ENCODE results near the gene ARHGEF2.

The ARHGEF2 gene

GRCh38 chr1:156004843-156005584 lies 26.7 kb upstream of the ARHGEF2 start:
- DNase-seq (ENCODE audit: low read depth): no peak
- H3K4me3 ChIP-seq (ENCODE audit: low read depth, low read length): no peak overlapping the region
- TF ChIP-seq CTCF (IDR thresholded peaks at IDR 0.05; ENCODE audit: low read depth, low read length, missing control alignments): no peak

- DNase-seq (ENCODE audit: low read depth): no peak
- no peak for TF ChIP-seq CTCF (IDR thresholded peaks at IDR 0.05; ENCODE audit: low read depth, low read length, missing control alignments)
- no peak overlapping the region for H3K4me3 ChIP-seq (ENCODE audit: low read depth, low read length)
These were observed 25.5 kb upstream of the ARHGEF2 start for GRCh38 chr1:156003923-156004188.

GRCh38 chr1:156002188-156002911 lies 24.0 kb upstream of the ARHGEF2 start:
- TF ChIP-seq CTCF (IDR thresholded peaks at IDR 0.05; ENCODE audit: low read depth, low read length, missing control alignments): no peak
- H3K4me3 ChIP-seq (ENCODE audit: low read depth, low read length): no peak overlapping the region
- DNase-seq (ENCODE audit: low read depth): no peak

- no peak for DNase-seq (ENCODE audit: low read depth)
- no peak for TF ChIP-seq CTCF (IDR thresholded peaks at IDR 0.05; ENCODE audit: low read depth, low read length, missing control alignments)
- H3K4me3 ChIP-seq (ENCODE audit: low read depth, low read length): no peak overlapping the region
These were observed 23.4 kb upstream of the ARHGEF2 start for GRCh38 chr1:156001662-156002171.

- no peak overlapping the region for H3K4me3 ChIP-seq (ENCODE audit: low read depth, low read length)
- TF ChIP-seq CTCF (IDR thresholded peaks at IDR 0.05; ENCODE audit: low read depth, low read length, missing control alignments): no peak
These were observed 22.8 kb upstream of the ARHGEF2 start for GRCh38 chr1:156001021-156001661.

GRCh38 chr1:155999964-156000363 lies 21.6 kb upstream of the ARHGEF2 start:
- TF ChIP-seq CTCF (IDR thresholded peaks at IDR 0.05; ENCODE audit: low read depth, low read length, missing control alignments): no peak
- no peak for DNase-seq (ENCODE audit: low read depth)
- no peak overlapping the region for H3K4me3 ChIP-seq (ENCODE audit: low read depth, low read length)

More at GRCh38 chr1:156001021-156001661, 22.8 kb upstream of the ARHGEF2 start:
- DNase-seq (ENCODE audit: low read depth): no peak
